GM06990 (cell line): ENCODE measurements around the gene NCAM1.

Source experiments
- DNase-seq: peaks from one replicate; pipeline ENCODE4 v3.0.0-alpha.2; 2011; ENCODE audit not compliant: insufficient read length; ENCODE audit errors: extremely low read depth
- H3K27me3 ChIP-seq: replicated peaks from 2 replicates; pipeline ENCODE4 v1.6.0; 2011; ENCODE audit warnings: low read length; ENCODE audit not compliant: control insufficient read depth, insufficient read depth
- H3K36me3 ChIP-seq: 2 replicates; pipeline ENCODE4 v1.5.1; 2011; ENCODE audit warnings: low read length; ENCODE audit not compliant: control insufficient read depth, insufficient read depth
- H3K4me3 ChIP-seq: replicated peaks from 2 replicates; pipeline ENCODE4 v1.5.1; 2011; ENCODE audit warnings: low read depth, mild to moderate bottlenecking, control low read depth, low read length
- TF ChIP-seq, protein P1 (sequence below): IDR thresholded peaks from 2 replicates; pipeline ENCODE4 v1.5.1; 2011; ENCODE audit warnings: low read length, control low read depth, mild to moderate bottlenecking, inconsistent platforms; ENCODE audit not compliant: insufficient read depth, poor library complexity, severe bottlenecking

Gene NCAM1

GRCh38 chr11:113311536-113311935, 350.3 kb downstream of the NCAM1 start:
- no peak overlapping the region for H3K4me3 ChIP-seq
- H3K27me3 ChIP-seq = no peaks in the 10 kb centered on the region
- TF ChIP-seq, protein P1, sequence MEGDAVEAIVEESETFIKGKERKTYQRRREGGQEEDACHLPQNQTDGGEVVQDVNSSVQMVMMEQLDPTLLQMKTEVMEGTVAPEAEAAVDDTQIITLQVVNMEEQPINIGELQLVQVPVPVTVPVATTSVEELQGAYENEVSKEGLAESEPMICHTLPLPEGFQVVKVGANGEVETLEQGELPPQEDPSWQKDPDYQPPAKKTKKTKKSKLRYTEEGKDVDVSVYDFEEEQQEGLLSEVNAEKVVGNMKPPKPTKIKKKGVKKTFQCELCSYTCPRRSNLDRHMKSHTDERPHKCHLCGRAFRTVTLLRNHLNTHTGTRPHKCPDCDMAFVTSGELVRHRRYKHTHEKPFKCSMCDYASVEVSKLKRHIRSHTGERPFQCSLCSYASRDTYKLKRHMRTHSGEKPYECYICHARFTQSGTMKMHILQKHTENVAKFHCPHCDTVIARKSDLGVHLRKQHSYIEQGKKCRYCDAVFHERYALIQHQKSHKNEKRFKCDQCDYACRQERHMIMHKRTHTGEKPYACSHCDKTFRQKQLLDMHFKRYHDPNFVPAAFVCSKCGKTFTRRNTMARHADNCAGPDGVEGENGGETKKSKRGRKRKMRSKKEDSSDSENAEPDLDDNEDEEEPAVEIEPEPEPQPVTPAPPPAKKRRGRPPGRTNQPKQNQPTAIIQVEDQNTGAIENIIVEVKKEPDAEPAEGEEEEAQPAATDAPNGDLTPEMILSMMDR = no peak
- DNase-seq = no peak
- H3K36me3 ChIP-seq = no peaks in the 10 kb centered on the region

DNA sequence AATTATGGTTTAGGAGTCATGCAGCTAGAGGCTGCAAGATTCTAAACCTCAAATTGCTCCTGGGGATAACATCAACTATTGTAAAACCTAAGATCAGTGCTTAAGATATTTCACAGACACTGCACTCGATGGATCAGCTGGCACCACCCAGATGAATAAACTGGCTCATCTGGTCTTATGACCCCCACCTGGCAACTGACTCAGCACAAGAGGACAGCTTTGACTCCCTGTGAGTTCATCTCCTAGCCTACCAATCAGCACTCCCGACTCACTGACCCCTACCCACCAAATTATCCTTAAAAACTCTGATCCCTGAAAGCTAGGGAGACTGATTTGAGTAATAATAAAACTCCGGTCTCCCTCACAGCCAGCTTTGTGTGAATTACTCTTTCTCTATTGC, 352.4 kb downstream of the NCAM1 start:
- Histone ChIP-seq H3K4me3 (peak overlapping the region; percentile 92; the same call in 1 of the 2 replicates), H3K27me3 (no peaks in the 10 kb centered on the region), H3K36me3 (no peaks in the 10 kb centered on the region; the same call in 1 of the 2 replicates)
- no peak for DNase-seq
- TF ChIP-seq, protein P1 = no peak

- Histone ChIP-seq H3K36me3 (no peaks in the 10 kb centered on the region; the same call in 1 of the 2 replicates), H3K27me3 (no peaks in the 10 kb centered on the region), H3K4me3 (peak overlapping the region; percentile 92)
- DNase-seq = no peak
- TF ChIP-seq, protein P1 = no peak
Observed at GRCh38 chr11:113314065-113314388, 352.8 kb downstream of the NCAM1 start.

DNA sequence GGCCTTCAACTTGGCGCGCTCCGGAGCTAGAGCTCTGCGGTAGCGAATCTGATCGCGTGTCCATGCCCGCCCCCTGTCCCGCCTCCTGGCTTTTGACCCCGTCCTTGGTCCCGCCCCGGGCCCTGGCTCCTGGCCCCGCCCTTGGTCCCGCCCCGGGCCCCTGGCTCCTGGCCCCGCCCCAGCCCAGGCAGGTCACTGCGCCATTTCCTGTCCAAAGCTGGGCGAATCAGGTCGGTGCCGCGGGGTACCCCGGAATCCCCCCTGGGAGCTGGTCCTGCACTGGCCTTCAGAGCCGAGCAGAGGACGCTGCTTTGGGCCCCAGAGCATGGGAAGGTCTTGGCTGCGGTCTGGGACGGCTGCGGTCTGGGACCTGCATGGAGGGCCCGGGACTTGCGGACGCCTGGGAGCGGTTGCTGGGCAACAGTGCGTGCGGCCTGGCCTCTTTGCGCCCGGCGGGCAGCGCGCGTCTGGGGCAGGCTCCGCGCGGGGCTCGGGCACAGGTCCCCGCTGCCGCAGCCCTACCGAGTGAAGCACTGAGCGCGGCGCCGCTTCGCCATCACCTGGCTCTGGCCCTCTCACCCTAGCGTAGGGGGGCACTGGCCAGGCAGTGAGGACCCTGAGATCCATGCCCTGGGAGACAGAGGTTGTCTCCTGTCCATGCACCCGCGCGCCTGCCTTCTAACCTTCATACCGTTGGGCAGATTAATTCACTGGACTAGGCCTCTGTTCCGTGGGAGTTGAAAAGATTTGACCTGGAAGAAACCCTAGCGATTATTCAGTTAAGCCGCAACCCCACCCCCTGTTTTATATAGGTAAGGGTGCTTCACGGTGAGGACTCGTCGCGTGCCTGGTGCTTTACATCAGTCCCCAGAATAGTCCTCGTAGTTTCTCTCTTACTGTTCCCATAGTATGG, 353.4 kb downstream of the NCAM1 start, which contains the start of gene TTC12:
Gene TTC12 (plus strand): TSS at position 195 of the 913 bp plus-strand sequence. CDS start 1,675 bp downstream, outside the sequence.
- TF ChIP-seq, protein P1 = no peak
- Histone ChIP-seq H3K4me3 (peak within 1 kb of the TSS; percentile 92), H3K36me3 (no peaks in the 10 kb centered on the region; the same call in 1 of the 2 replicates), H3K27me3 (no peaks in the 10 kb centered on the region)
- peak; percentile 91 for DNase-seq

DNA sequence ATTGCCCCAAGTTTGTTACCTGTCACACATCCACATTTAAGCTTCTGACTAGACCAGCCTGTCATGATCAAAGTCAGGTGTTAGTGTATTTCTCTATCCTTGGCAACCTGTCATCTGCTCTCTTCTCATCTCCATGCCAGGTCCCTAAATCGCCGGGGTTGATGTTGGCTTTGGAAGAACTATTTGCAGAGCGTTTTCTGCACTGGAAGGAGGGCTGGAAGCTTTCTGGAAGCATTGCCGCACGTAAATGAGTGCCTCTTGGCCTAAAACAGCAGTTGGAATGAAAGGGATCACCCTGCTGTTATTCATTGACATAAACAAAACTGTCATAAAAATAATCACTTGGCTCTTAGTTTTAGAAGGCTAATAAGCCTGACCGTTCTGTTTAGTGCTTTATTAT, 354.6 kb downstream of the NCAM1 start:
- Histone ChIP-seq H3K36me3 (no peaks in the 10 kb centered on the region; the same call in 1 of the 2 replicates), H3K4me3 (no peak overlapping the region), H3K27me3 (no peaks in the 10 kb centered on the region)
- DNase-seq = no peak
- TF ChIP-seq, protein P1 = no peak
